K562 (cell line): ENCODE results near the gene TLNRD1. TPM values are rescaled to one million over a fixed set of nuclear protein-coding genes. Genes with fewer than 3 reads are reported as not detected.

Experiments
- ATAC-seq: fragments of 200-7000 bp; cut with Tn5 transposase; 3 replicates; pipeline ENCODE4 v1.9.1; 2020; ENCODE audit warnings: moderate library complexity
- BruUV-seq: library from RNA; stranded (reverse); fragments of 400-500 nt; replicated peaks from 2 replicates; lab custom pipeline; 2021; lab: Mats Ljungman, UMichigan
- CTCF ChIA-PET: fragments of 300-600 bp; formaldehyde crosslinking; extraction: SDS; loops from one replicate; lab custom pipeline; 2021; ENCODE audit warnings: low intra/inter-chr PET ratio; lab: Yijun Ruan, JAX
- POLR2A ChIA-PET: fragments of 300-600, 350-650 bp; sonication (Branson Sonifier 250); formaldehyde crosslinking; extraction: SDS; loops from one replicate; lab custom pipeline; 2021; ENCODE audit warnings: antibody characterized with exemption, inconsistent platforms; lab: Yijun Ruan, JAX
- DNase-seq, 4 experiments: peaks; one replicate each; pipeline versions ENCODE4 v3.0.0 to v3.0.0-alpha.2; 2011 to 2018; ENCODE audit warnings: low spot score in 3 of 4, mixed read lengths in 3 of 4; ENCODE audit errors: extremely low read depth in 1 of 4
- FAIRE-seq: peaks from 2 replicates; lab custom pipeline; 2011; peaks lifted over from hg19 to GRCh38; lab: Jason Lieb, UNC
- H2AFZ ChIP-seq: 2 replicates; pipeline ENCODE4 v1.6.0; 2011; ENCODE audit warnings: low read depth, low read length, control low read depth, inconsistent platforms
- H3K27ac ChIP-seq: fragments of 200-600 bp; 3 replicates; pipeline ENCODE4 v1.8.0; 2011; ENCODE audit warnings: low read depth, mild to moderate bottlenecking, control low read depth, inconsistent platforms, low read length, moderate library complexity, mixed read lengths; ENCODE audit errors: extremely low read depth
- H3K27me3 ChIP-seq, 2 experiments: fragments of 300-600 bp in 1 of 2; 2 replicates in 1 of 2; 3 replicates in 1 of 2; pipeline versions ENCODE4 v1.6.0 to v1.8.0; 2011; ENCODE audit warnings: inconsistent platforms in 2 of 2, low read length in 2 of 2, mild to moderate bottlenecking in 1 of 2, mixed read lengths in 1 of 2, moderate library complexity in 1 of 2; ENCODE audit not compliant: control insufficient read depth in 2 of 2, insufficient read depth in 2 of 2
- H3K36me3 ChIP-seq: fragments of 300-600 bp; 3 replicates; pipeline ENCODE4 v1.8.0; 2011; ENCODE audit warnings: mild to moderate bottlenecking, low read length, inconsistent platforms; ENCODE audit not compliant: control insufficient read depth, insufficient read depth
- H3K4me1 ChIP-seq, 2 experiments: fragments of 200-600 bp in 1 of 2; replicated peaks in 1 of 2; 2 replicates in 1 of 2; 3 replicates in 1 of 2; pipeline versions ENCODE4 v1.5.1 to v1.8.0; 2011; ENCODE audit warnings: inconsistent platforms in 2 of 2, low read length in 2 of 2, mild to moderate bottlenecking in 1 of 2, mixed read lengths in 1 of 2, moderate library complexity in 1 of 2; ENCODE audit not compliant: control insufficient read depth in 2 of 2, insufficient read depth in 2 of 2
- H3K4me2 ChIP-seq: 2 replicates; pipeline ENCODE4 v1.6.1; 2011; ENCODE audit warnings: low read length, control low read depth, inconsistent platforms, mixed read lengths; ENCODE audit not compliant: insufficient read depth
- H3K4me3 ChIP-seq: fragments of 200-600 bp; sonication (generic), shearing (Covaris generic); 2 replicates; pipeline ENCODE4 v1.5.1; 2016; ENCODE audit warnings: control low read depth, inconsistent platforms
- H3K79me2 ChIP-seq: fragments of 200-600 bp; 3 replicates; pipeline ENCODE4 v1.8.0; 2011; ENCODE audit warnings: low read length, inconsistent platforms; ENCODE audit not compliant: control insufficient read depth, insufficient read depth
- H3K9ac ChIP-seq, 2 experiments: 2 replicates each; pipeline versions ENCODE4 v1.6.0 to v1.6.1; 2011; ENCODE audit warnings: low read depth in 2 of 2, low read length in 2 of 2, control low read depth in 1 of 2, inconsistent platforms in 1 of 2, mild to moderate bottlenecking in 1 of 2, mixed read lengths in 1 of 2; ENCODE audit not compliant: insufficient read depth in 1 of 2
- H3K9me1 ChIP-seq: one replicate; pipeline ENCODE4 v1.6.0; 2011; ENCODE audit warnings: inconsistent platforms, mild to moderate bottlenecking, low read length, moderate library complexity; ENCODE audit not compliant: control insufficient read depth, insufficient read depth
- H3K9me3 ChIP-seq: replicated peaks from 2 replicates; pipeline ENCODE4 v1.5.1; 2011; ENCODE audit warnings: low read depth, low read length, inconsistent platforms; ENCODE audit not compliant: control insufficient read depth, insufficient read depth
- H4K20me1 ChIP-seq: replicated peaks from 2 replicates; pipeline ENCODE4 v1.6.1; 2011; ENCODE audit warnings: low read length, inconsistent platforms, mixed read lengths; ENCODE audit not compliant: control insufficient read depth, insufficient read depth
- BHLHE40 ChIP-seq: IDR thresholded peaks from 2 replicates; pipeline ENCODE4 v1.6.1; 2011; ENCODE audit warnings: low read length, improper control_type of control experiment
- CXXC5 ChIP-seq: fragments of 250-450 bp; sonication (Bioruptor Pico); IDR thresholded peaks from 2 replicates; pipeline ENCODE4 v1.8.0; 2022; ENCODE audit warnings: inconsistent platforms, mild to moderate bottlenecking, moderate library complexity
- GABPA ChIP-seq: fragments of 200-800 bp; sonication (Bioruptor generic); conservative IDR thresholded peaks from 2 replicates; pipeline ENCODE4 v1.6.1; 2016; ENCODE audit warnings: low read depth, missing genetic modification characterization, missing compliant biosample characterization
- RBM25 ChIP-seq: fragments of 200-400 bp; formaldehyde crosslinking; IDR thresholded peaks from 2 replicates; pipeline ENCODE4 v1.6.1; 2018; ENCODE audit warnings: low read length, low read depth, moderate library complexity; ENCODE audit not compliant: severe bottlenecking
- TAF1 ChIP-seq: IDR thresholded peaks from 2 replicates; pipeline ENCODE4 v1.6.1; 2011; ENCODE audit warnings: mild to moderate bottlenecking, low read length, moderate library complexity; ENCODE audit not compliant: insufficient read depth, control insufficient read depth, severe bottlenecking; ENCODE audit errors: extremely low read depth
- THAP12 ChIP-seq: fragments of 250-450 bp; sonication (Bioruptor Pico); IDR thresholded peaks from 2 replicates; pipeline ENCODE4 v1.9.0; 2021; ENCODE audit warnings: mild to moderate bottlenecking, inconsistent platforms
- ZFP1 ChIP-seq: fragments of 450-650 bp; formaldehyde crosslinking; IDR thresholded peaks from 2 replicates; pipeline ENCODE4 v1.4.0; 2020; ENCODE audit warnings: mild to moderate bottlenecking, mixed read lengths
- ZNF318 ChIP-seq, 2 experiments: fragments of 450-650 bp; IDR thresholded peaks; 2 replicates each; pipeline ENCODE4 v1.6.1; 2016; ENCODE audit warnings: mild to moderate bottlenecking in 2 of 2, borderline replicate concordance in 1 of 2, low read depth in 1 of 2, moderate library complexity in 1 of 2
- ZNF57 ChIP-seq: fragments of 450-650 bp; formaldehyde crosslinking; IDR thresholded peaks from 2 replicates; pipeline ENCODE4 v1.4.0; 2020; ENCODE audit warnings: mild to moderate bottlenecking, moderate library complexity
- ZNF655 ChIP-seq: fragments of 250-450 bp; sonication (Bioruptor Pico); IDR thresholded peaks from 2 replicates; pipeline ENCODE4 v1.5.0; 2021
- WGBS: fragments of 100-300 bp; shearing (Covaris generic); methylation state at CpG from one replicate; pipeline ENCODE4 v1.1.6; 2016; ENCODE audit warnings: low coverage, mixed read lengths; ENCODE audit not compliant: insufficient coverage; ENCODE audit errors: missing lambda C conversion rate; 5-methylcytosine and 5-hydroxymethylcytosine counted together
- in situ Hi-C: fragments of 300-500 bp; cut with MboI; formaldehyde crosslinking; loops from 4 replicates; pipeline ENCODE4 v1.15.0; 2018; ENCODE audit warnings: inconsistent platforms, mixed read lengths
- intact Hi-C: fragments of 100-400 bp; cut with micrococcal nuclease; formaldehyde crosslinking; loops from 2 replicates; pipeline ENCODE4 v1.14.2; 2022
- polyA plus RNA-seq, 8 experiments: library from polyadenylated mRNA; depleted of rRNA in 4 of 8; stranded (reverse) in 5 of 8; unstranded in 3 of 8; fragments of >200 nt; fragmentation: Nextera tagmentation in 2 of 8; fragmentation: Illumina TruSeq in 1 of 8; extraction: Ambion mirVana in 2 of 8; extraction: Trizol in 1 of 8; gene quantifications; 2 replicates each; pipeline versions ENCODE4 v1.2.1 to v1.2.3, GENCODE V29; 2011 to 2014; ENCODE audit warnings: inconsistent platforms in 1 of 8, missing spikeins in 1 of 8
- total RNA-seq, 7 experiments: library from RNA; depleted of rRNA in 6 of 7; stranded (reverse); fragments of >200 nt in 6 of 7; fragmentation: Illumina TruSeq in 2 of 7; extraction: Trizol in 2 of 7; gene quantifications; 2 replicates each; pipeline versions ENCODE4 v1.2.1 to v1.2.3, GENCODE V29; 2011 to 2021; ENCODE audit warnings: low replicate concordance in 1 of 7

Gene TLNRD1
- total and polyA plus RNA-seq, 9 of the 15 experiments (the other 6 are each of a cell fraction or from before 2014, with no cell fraction given): 1.1 to 33.1 (median 5.7) TPM

- no TSS peak for BruUV-seq
- Histone ChIP-seq H3K4me3 (no peak overlapping the region), H3K36me3 (no peaks in the 10 kb centered on the region), H3K27me3 (no peaks in the 10 kb centered on the region), H3K9me3 (no peaks in the 10 kb centered on the region), H3K9ac (no peak overlapping the region), H4K20me1 (no peaks in the 10 kb centered on the region), H3K4me2 (no peak overlapping the region), H3K9me1 (no peaks in the 10 kb centered on the region), H3K4me1 (no peaks in the 10 kb centered on the region), H2AFZ (no peak overlapping the region), H3K79me2 (no peaks in the 10 kb centered on the region), H3K27ac (no peak overlapping the region)
- in situ Hi-C loops: no loop called here
- FAIRE-seq: no peak
- DNase-seq: no peak
- ATAC-seq: no peak
- CTCF ChIA-PET: no interaction called here
- 44% methylated on average over 4 of the region's 4 CpGs for WGBS
- POLR2A ChIA-PET: interaction anchor here (0.5 to 2.0 kb wide), 3 partner anchors 11 to 101 kb away, joined by 3 to 8 read pairs (median 3); no protein-coding TSS in a partner anchor
- intact Hi-C loops: no loop called here
- TF ChIP-seq ZNF57 (CRISPR knock-in tag) (no peak), BHLHE40 (no peak), THAP12 (CRISPR knock-in tag) (no peak), GABPA (tag) (no peak), CXXC5 (CRISPR knock-in tag) (no peak), ZNF655 (CRISPR knock-in tag) (no peak), ZNF318 (IDR thresholded peaks at IDR 0.05; ENCODE audit: borderline replicate concordance in 1 of 2, low read depth in 1 of 2) (no peak), TAF1 (no peak), ZFP1 (no peak), RBM25 (no peak)
Observed at GRCh38 chr15:81013396-81013929, 12.7 kb downstream of the TLNRD1 start.
